Cardiac muscle cell (in vitro differentiated cells and primary cell): ENCODE measurements around the gene CTXND1. TPM values are rescaled to one million over a fixed set of nuclear protein-coding genes. Genes with fewer than 3 reads are reported as not detected.

ENCODE experiments used
- DNase-seq, 2 donors: peaks; one replicate each; pipeline versions ENCODE4 v3.0.0 to v3.0.0-alpha.2; 2010 to 2017; ENCODE audit warnings: low read depth in 1 of 2, low spot score in 1 of 2
- H3K27ac ChIP-seq: fragments of 200-600 bp; sonication (generic); 2 replicates; pipeline ENCODE4 v1.5.1; 2016
- H3K27me3 ChIP-seq: fragments of 200-600 bp; sonication (generic); 2 replicates; pipeline ENCODE4 v1.6.0; 2016; ENCODE audit warnings: control low read depth
- H3K36me3 ChIP-seq: fragments of 200-600 bp; sonication (generic); 2 replicates; pipeline ENCODE4 v1.5.1; 2016; ENCODE audit warnings: control low read depth
- H3K4me1 ChIP-seq: fragments of 200-600 bp; sonication (generic); 2 replicates; pipeline ENCODE4 v1.8.1; 2017; ENCODE audit warnings: low read depth, mild to moderate bottlenecking, mixed run types
- H3K4me3 ChIP-seq: fragments of 200-600 bp; sonication (generic); 2 replicates; pipeline ENCODE4 v1.5.1; 2016; ENCODE audit warnings: mild to moderate bottlenecking
- H3K9me3 ChIP-seq: fragments of 200-600 bp; sonication (generic); 2 replicates; pipeline ENCODE4 v1.5.1; 2017; ENCODE audit warnings: low read depth, mild to moderate bottlenecking, control low read depth
- CTCF ChIP-seq: IDR thresholded peaks from 2 replicates; pipeline ENCODE4 v1.5.1; 2012; ENCODE audit warnings: low read depth, mild to moderate bottlenecking, low read length
- polyA plus RNA-seq: library from polyadenylated mRNA; unstranded; fragments of >200 nt; fragmentation: Nextera tagmentation; extraction: Ambion mirVana; gene quantifications from 2 replicates; pipeline ENCODE4 v1.2.1, GENCODE V29; 2016
- total RNA-seq: library from RNA; depleted of rRNA; stranded (reverse); fragments of >200 nt; gene quantifications from 2 replicates; pipeline ENCODE4 v1.2.3, GENCODE V29; 2016

Gene CTXND1
- total and polyA plus RNA-seq, 2 experiments from 2014 or later: 0.09 to 0.27 TPM

- TF ChIP-seq CTCF: no peak
- no peaks in the 10 kb centered on the region for H3K9me3 ChIP-seq
- no peaks in the 10 kb centered on the region for H3K4me1 ChIP-seq
Measured at GRCh38 chr15:80185152-80185551, 66.9 kb downstream of the CTXND1 start.

GRCh38 chr15:80184554-80184953 lies 67.5 kb downstream of the CTXND1 start:
- Histone ChIP-seq H3K27ac (no peak overlapping the region), H3K4me1 (no peaks in the 10 kb centered on the region), H3K4me3 (no peak overlapping the region), H3K36me3 (peaks cover 5% of the 10 kb centered on the region), H3K27me3 (no peaks in the 10 kb centered on the region), H3K9me3 (no peaks in the 10 kb centered on the region)
- DNase-seq: no peak
- no peak for TF ChIP-seq CTCF

More at GRCh38 chr15:80185152-80185551, 66.9 kb downstream of the CTXND1 start:
- no peak overlapping the region for H3K4me3 ChIP-seq
- H3K27me3 ChIP-seq: no peaks in the 10 kb centered on the region
- H3K27ac ChIP-seq: no peak overlapping the region
- peaks cover 5% of the 10 kb centered on the region for H3K36me3 ChIP-seq
- no peak for DNase-seq

GRCh38 chr15:80183886-80184285 lies 68.1 kb downstream of the CTXND1 start:
- Histone ChIP-seq H3K27ac (no peak overlapping the region), H3K4me3 (no peak overlapping the region), H3K36me3 (peaks cover 5% of the 10 kb centered on the region), H3K4me1 (no peaks in the 10 kb centered on the region), H3K9me3 (no peaks in the 10 kb centered on the region), H3K27me3 (no peaks in the 10 kb centered on the region)
- TF ChIP-seq CTCF: no peak
- no peak for DNase-seq

DNA sequence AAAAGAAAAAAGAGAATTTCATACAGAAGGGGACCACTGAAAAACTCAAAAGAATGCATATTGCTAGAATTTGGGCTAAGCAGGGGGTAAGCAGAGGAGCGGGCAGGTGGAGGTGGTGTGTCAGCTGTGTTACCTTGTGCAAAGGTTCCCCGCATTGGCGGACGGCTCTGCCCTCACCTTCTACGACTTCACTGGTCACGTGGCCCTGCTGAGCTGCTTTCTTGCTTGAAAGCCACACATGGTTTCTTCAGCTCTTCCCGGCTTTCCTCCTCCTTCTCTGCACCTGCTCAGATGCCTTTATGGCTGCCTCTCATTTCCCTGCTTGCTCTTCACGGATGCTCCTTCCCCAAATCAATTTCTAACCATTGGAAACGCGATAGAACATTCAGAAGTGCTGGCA lies 68.7 kb downstream of the CTXND1 start:
- DNase-seq: no peak
- H3K27ac ChIP-seq: no peak overlapping the region
- TF ChIP-seq CTCF: no peak
- H3K36me3 ChIP-seq: peaks cover 5% of the 10 kb centered on the region
- H3K27me3 ChIP-seq: no peaks in the 10 kb centered on the region
- H3K4me1 ChIP-seq: no peaks in the 10 kb centered on the region
- no peaks in the 10 kb centered on the region for H3K9me3 ChIP-seq
- H3K4me3 ChIP-seq: no peak overlapping the region

GRCh38 chr15:80182611-80183261 lies 69.3 kb downstream of the CTXND1 start:
- Histone ChIP-seq H3K4me3 (no peak overlapping the region), H3K27me3 (no peaks in the 10 kb centered on the region), H3K36me3 (peaks cover 8% of the 10 kb centered on the region), H3K27ac (no peak overlapping the region), H3K9me3 (no peaks in the 10 kb centered on the region), H3K4me1 (no peaks in the 10 kb centered on the region)
- no peak for TF ChIP-seq CTCF
- DNase-seq: peak; percentile 29 to 85
